CD4-positive, alpha-beta T cell treated with Interferon gamma for 1 hour (primary cell): ENCODE measurements around the gene PIP5KL1.
A peak's percentile ranks its signal among the peaks of the same experiment; 100 is the strongest.

Source experiments
- DNase-seq: peaks from one replicate; pipeline ENCODE4 v3.0.0-alpha.2; 2020

The PIP5KL1 gene

GRCh38 chr9:127928676-127929624 lies 1.6 kb downstream of the PIP5KL1 start:
- no peak for DNase-seq

DNA sequence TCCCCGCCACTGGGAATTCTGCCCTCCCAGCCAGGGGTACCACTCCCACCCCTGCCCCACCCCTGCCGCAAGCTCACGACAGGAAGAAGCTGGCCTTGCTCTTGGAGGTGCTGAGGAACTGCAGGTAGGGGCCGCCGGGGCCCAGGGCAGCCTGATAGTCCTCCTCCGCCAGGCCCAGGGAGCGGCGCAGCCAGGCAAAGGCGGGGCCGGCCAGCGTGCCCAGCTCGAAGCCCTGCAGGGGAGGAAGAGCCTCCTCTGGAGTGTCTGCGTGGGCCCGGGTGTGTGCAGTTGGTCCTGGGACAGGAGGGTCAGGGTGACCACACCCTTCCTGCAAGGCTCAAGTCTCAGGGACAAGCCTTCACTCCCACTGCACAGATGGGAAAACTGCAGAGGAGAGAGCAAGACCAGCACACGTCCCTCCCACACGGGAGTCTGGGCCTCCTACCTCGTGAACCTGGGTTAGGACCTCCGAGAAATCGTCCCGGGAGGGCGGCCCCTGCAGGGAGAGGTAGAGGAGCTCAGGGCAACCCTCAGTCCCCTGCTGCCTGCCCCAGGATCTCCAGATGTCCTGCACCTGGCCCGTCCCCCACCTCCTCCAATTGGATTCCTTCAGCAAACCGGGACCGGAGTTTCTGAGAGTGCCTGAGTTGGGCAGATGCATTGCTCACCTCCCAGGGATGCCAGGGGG lies 2.4 kb downstream of the PIP5KL1 start:
- no peak for DNase-seq

- DNase-seq: peak; percentile 80
Measured at GRCh38 chr9:127927201-127927987, 3.2 kb downstream of the PIP5KL1 start.

GRCh38 chr9:127926906-127927200 lies 3.7 kb downstream of the PIP5KL1 start:
- no peak for DNase-seq

DNA sequence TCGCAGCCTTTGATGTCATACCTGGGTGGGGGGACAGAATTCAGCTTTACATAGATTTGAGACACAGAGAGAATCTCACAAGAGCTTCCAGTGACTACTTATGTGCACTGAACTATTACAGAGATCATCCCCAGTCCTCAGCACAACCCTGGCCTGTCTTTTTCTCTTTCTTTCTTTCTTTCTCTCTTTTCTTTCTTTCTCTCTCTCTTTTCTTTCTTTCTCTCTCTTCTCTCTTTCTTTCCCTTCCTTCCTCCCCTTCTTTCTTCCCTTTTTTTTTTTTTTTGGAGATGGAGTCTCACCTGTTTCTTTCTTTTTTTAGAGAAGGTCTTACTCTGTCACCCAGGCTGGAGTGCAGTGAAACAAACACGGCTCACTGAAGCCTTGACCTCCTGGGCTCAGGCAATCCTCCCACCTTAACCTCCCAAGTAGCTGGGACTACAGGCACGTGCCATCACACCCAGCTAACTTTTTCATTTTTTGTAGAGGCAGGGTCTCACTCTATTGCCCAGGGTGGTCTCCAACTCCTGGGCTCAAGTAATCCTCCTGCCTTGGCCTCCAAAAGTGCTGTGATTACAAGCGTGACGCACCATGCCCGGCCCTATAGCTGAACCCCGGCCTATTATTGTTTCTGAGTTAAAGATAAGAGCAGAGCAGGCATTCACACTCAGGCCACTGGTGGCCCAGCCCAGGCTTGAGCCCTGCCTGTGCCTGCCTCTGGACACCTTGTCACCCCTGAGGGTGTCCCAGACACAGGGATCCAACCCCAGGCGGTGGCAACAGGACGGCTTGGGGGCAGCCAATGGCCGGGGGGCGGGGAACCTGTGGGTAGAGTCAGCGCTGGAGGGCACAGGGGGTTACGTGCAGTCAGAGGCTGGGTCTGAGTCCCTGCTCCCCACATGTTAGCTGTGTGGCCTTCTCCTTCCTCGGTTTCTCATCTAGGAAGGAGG lies 4.3 kb downstream of the PIP5KL1 start:
- DNase-seq: no peak

DNA sequence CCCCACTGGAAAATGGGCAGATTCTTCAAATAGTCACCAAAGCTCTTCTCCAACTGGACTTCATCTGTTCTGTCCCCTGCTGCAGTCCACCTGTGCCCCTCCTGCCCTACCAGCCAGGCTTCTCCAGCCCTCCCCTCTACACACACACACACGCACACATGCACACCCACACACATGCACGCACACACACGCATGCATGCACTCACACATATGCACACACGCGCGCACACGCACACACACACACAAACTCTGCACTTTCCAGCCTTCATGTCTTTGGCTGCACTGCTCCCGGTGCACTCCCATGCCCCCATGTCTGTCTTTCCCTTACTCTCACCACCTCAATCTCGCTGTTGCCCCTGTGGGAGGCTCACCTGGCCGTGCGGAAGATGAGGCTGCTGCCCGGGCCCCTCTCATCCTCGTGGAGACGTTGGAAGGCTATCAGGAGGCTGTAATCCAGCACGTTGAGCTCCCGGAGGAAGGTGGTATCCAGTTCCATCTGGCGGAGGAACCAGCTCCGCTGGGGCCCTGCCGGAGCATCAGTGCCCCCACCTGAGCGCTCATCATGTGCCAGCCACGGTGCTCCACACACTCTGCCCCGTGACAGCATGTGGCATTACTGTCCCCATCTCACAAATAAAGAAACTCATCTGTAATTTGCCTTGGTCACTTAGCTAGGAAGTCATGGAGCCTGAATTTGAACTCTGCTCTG lies 5.7 kb downstream of the PIP5KL1 start:
- no peak for DNase-seq

- no peak for DNase-seq
Measured at GRCh38 chr9:127923771-127924170, 6.8 kb downstream of the PIP5KL1 start.

DNA sequence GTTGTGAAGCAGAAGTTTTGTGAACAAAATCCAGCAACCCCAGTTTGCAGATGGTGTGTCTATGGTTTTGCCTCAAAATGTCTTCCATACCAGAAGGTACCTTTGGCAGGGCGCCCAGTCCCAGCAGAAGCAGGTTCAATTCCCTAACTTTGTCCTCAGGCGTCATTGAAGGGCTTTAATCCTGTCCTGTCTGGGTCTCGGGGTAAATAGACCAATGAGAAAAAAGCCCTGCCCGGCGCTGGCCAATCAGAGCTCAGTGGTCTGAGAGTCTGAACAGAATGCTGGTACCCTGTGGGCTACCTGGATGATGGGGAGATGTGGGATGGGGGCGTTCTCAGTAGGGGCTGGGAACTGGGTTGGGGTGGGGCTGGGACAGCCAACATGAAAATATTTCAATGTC lies 7.5 kb downstream of the PIP5KL1 start:
- DNase-seq: no peak

GRCh38 chr9:127921557-127922120 lies 8.9 kb downstream of the PIP5KL1 start:
- peak; percentile 73 for DNase-seq

GRCh38 chr9:127920794-127921193 lies 9.8 kb downstream of the PIP5KL1 start:
- no peak for DNase-seq

DNA sequence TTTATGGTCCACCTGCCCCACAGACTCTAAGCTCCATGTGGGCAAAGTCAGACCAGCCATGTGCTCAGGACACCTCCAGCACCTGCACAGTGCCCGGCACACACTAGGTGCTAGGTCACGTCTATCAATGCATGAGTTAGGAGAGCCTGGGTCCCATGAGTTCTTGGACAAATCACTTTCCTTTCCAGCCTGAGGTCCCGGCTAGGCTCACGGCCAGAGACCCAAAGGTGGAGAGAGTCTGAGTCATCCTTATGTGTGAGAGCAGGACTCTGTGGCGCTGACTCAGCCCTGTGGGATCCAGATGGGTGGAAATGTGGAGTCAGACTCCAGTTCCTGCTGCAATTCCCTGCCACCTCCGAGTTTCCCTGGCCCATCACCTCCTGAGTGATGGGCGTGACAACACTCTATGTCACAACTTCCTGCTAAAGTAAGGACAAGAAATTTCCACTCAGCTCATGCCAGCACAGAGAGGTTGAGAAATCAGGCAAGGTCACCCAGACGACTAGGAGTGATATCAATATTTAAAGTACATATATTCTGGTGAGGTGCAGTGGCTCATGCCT lies 11.2 kb downstream of the PIP5KL1 start:
- peak; percentile 79 for DNase-seq

GRCh38 chr9:127918183-127919107 lies 12.1 kb downstream of the PIP5KL1 start:
- DNase-seq: no peak

DNA sequence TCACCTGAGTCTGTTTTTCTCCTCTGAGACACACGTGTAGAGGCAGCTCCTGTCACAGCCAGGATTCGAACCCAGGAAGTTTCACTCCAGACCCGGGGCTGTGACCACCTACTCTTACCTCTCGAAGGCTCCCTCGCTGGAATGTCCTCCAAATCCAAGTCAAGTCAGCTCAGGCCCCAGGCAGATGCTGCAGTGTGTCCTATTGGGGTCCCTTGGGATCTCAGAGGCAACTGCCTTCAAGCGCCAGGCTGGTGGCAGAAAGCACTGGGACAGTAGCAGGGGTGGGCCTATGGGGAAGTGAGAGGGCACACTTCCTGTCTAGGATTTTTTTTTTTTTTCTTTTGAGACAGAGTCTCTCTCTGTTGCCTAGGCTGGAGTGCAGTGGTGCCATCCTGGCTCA lies 13.0 kb downstream of the PIP5KL1 start:
- peak; percentile 77 for DNase-seq

DNA sequence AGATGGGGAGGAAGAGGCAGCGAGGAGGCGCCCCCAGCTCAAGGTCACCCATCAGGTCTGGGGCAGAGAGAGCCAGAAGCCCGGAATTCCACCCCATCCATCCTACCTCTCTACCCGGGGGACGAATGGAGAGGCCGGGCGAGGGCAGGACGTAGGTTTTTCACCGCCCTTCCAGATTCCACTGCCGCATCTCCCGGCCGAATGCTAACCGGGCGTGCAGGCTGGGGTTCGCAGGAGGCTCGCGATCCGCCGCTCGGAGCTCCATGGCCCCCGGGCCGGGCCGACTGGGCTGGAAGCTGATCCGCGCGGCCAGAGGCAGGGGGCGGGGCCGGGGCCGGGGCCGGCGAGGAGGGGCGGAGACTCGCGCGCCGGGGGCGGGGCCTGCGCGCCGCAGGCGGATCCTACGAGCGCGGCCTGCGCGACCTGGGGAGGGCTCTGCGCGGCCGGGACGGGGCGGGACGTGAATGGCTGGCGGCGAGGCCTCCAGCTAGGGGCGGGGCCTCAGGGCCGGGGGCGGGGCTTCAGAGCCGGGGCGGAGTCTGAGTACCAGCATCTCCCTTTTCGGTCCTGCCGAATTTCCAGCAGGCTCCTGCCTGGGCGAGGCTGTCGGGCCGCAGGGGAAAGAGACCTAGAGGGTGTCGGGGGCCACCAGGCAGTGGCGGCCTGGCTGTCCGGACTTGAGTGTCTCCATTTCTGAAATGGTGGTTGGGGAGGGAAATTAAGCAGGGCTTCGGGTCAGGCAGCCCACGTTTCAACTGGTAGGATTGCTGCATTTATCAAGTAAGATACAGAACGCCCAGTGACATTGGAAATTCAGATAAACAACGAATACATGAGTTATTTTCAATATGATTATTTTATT lies 13.6 kb downstream of the PIP5KL1 start, which contains the start of gene ST6GALNAC4:
Gene ST6GALNAC4 (minus strand): TSS at position 322 of the 862 bp plus-strand sequence. CDS start 622 bp downstream, outside the sequence.
- DNase-seq: peak; percentile 94

DNA sequence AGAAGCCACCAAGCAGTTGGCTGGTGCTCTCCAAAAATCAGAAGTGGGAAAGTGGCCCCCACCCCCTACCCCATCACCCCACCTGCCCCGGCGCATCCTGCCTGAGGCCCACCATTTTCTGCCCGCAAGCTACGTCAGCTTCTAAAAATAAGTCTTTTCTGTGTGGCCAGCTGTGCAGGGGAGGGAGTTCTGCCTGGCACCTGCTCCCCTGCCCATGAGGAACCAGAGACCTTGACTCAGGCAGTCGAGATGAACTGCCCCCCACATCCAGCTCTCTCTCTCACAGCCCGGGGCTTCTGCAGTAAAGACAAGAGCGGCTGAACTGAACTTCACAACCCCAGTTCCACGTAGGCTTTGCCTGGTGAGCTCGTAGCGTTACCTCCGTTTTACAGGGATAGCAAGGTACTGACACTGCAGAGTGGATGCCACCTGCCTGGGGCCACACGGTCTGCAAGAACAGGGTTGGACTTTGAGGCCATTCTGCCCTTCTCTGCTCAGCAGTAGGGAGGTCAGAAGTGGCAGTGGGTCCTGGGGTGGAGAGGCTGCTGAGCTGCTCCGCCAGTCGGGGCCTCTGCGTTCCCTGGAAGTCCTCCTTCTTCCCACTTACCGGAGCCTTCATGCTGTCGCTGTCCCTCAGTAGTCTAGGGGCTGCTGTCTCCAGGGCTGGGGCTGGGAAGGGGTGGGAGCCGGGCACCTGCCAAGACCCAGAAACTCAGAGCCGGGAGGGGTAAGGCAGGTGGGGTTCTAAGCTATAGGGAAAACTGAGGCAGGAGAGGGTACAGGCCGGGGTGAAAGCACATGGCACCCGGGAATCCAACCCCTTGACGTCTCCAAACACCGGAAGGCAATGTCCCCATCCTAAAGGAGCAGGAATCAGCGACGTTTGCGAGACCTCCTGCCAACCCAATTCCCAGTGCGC lies 14.5 kb downstream of the PIP5KL1 start:
- DNase-seq: peak; percentile 84

- DNase-seq: no peak
Measured at GRCh38 chr9:127915325-127915752, 15.2 kb downstream of the PIP5KL1 start.

- no peak for DNase-seq
Measured at GRCh38 chr9:127913682-127914081, 16.9 kb downstream of the PIP5KL1 start.
